Stimulated activated CD4-positive, alpha-beta T cell treated with anti-CD3 and anti-CD28 coated beads, TNF-alpha, amount 100 ng/mL, for 1 hour (primary cell): ENCODE data around the gene OR4F17.
A peak's percentile ranks its signal among the peaks of the same experiment; 100 is the strongest.
"Not testable (repeated sequence)": the region's sequence is repeated elsewhere in the genome, so short reads cannot be mapped to it uniquely, and the experiment has no call there.

ENCODE experiments used
- DNase-seq, 3 donors: peaks; one replicate each; pipeline ENCODE4 v3.0.0-alpha.2; 2020; ENCODE audit warnings: low read depth in 3 of 3, low spot score in 1 of 3

OR4F17 gene, protein sequence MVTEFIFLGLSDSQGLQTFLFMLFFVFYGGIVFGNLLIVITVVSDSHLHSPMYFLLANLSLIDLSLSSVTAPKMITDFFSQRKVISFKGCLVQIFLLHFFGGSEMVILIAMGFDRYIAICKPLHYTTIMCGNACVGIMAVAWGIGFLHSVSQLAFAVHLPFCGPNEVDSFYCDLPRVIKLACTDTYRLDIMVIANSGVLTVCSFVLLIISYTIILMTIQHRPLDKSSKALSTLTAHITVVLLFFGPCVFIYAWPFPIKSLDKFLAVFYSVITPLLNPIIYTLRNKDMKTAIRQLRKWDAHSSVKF

DNA sequence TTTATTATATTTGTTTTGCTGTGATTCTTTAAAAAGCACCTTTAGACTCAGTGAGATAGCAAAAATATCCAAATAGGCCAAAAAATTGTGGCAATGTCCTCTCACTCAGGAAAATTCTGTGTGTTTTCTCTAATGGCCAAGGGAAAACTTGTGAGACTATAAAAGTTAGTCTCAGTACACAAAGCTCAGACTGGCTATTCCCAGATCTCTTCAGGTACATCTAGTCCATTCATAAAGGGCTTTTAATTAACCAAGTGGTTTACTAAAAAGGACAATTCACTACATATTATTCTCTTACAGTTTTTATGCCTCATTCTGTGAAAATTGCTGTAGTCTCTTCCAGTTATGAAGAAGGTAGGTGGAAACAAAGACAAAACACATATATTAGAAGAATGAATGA lies at the start of gene OR4F17:
Gene OR4F17, plus strand, starts transcription at position 301 of the 400 bp plus-strand sequence. CDS start 3,575 bp downstream, outside the sequence.
- not testable (repeated sequence) for DNase-seq

DNA sequence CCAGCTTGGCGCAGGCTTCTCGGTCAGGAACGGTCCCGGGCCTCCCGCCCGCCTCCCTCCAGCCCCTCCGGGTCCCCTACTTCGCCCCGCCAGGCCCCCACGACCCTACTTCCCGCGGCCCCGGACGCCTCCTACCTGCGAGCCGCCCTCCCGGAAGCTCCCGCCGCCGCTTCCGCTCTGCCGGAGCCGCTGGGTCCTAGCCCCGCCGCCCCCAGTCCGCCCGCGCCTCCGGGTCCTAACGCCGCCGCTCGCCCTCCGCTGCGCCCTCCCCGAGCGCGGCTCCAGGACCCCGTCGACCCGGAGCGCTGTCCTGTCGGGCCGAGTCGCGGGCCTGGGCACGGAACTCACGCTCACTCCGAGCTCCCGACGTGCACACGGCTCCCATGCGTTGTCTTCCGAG lies 36.1 kb upstream of the OR4F17 start:
- DNase-seq, result peak in 2 of 3 donors; percentile 7 to 24

DNA sequence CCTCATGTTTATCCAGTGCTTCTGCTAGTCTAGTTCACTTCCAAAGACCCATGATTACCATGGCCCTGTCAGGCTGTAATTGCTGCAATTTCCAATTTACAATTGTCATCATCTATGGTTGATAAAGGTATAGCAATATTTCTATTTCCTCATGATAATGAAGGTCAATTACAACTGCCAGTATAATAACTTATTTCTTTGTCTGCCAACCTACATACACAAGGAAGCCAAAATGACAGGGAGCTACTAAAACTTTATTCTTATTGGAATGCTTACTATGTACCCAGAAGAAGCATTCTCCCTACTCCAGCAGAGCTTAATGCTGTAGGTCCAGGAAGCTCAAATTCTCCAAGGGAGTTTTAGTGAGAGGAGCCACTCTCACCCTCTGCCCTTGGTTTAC lies 24.0 kb upstream of the OR4F17 start:
- DNase-seq, result not testable (repeated sequence)

DNA sequence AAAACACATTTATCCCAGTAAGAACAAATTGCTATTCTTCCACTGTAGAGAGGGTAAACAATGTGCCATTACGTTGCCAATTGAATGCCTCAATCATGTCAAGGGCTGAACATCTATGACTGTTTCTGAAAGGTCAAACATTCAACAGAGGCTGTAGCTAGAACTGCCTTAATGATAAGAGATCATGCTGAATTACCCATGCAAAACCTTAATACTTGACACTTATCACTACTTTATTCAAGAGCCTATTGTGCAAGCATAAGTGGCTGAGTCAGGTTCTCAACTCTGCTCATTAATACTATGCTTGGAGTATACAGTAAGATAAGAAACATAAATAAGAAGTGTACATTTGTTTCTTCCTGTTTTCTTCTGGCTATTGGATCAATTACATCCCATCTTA lies 23.3 kb upstream of the OR4F17 start:
- not testable (repeated sequence) for DNase-seq

DNA sequence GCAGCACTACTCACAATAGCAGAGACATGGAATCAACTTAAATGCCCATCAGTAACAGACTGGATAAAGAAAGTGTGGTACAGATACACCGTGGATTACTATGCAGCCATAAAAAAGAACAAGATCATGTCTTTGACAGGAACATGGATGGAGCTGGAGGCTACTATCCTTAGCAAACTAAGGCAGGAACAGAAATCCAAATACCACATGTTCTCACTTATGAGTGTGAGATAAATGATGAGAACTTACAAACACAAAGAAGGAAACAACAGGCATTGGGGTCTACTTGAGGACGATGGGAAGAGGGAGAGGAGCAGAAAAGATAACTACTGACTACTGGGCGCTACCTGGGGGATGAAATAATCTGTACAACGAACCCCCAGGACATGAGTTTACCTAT lies 16.2 kb upstream of the OR4F17 start:
- DNase-seq, result not testable (repeated sequence)

DNA sequence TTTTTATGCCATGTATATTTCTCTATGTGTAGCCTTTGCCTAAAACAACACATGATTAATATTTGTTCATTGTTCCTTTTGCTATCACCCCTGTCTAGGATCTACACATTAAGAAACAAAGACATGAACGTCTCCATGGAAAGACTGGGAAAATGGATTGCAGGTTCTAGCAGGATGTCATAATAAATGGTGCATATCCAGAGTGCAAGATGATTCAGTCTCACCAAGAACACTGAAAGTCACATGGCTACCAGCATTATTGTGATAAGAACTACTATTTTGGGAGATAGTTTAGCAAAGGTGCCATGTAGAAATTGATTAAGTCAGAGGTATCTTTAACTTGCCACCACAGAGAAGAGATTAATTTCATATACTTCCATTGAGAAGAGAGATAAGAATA lies 12.1 kb upstream of the OR4F17 start:
- DNase-seq, result not testable (repeated sequence)

DNA sequence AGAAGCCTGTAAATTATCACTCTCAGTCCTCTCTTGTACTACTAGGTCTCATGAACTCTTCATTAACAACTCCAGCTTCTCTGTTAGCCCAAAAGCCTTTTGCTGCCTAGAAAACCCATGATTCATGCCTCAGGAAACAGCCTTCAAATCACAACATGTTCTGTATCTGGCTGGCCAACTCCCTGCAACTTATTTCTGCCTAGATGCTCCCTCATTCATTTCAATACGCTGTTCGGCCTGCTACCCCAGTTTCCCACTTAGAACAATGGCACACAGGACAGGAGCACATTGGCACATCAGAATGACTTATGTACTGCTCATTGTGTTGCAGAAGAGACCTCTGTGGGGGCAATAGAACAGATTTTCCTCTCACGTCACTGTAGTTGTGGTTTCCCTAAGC lies 9.3 kb upstream of the OR4F17 start:
- not testable (repeated sequence) for DNase-seq

DNA sequence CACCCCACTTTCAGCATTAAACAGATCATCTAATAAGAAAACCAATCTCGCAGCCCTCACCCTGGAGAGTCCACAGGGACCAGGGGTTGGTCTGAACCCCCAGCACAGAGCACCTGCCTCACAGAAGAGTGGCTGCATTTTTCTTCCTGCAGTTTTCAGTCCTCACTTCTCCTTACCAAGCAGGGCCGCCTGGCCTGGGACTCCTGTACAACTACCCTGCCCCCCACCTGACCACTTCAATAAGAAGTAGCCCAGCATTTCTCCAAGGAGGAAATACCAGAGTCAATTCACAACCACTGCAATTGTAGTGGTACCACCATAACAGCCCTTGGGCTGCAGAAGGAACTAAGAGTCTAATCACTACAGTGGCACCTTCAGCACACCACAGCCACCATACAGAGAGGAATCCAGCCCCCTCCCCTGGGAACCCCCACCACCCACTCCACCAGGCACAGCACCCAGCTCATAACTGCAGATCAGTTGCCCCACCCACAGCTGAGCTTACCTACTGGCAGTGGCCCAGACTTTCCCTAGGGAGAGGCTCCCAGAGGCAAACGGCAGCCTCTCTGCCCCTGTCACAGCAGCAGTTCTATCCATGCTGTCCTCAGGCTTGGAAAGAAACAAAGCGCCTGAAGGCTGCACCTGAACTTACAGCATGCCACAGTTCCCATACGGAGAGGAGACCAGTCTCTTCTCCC lies 13.7 kb downstream of the OR4F17 start:
- not testable (repeated sequence) for DNase-seq
